ENCODE measurements around the gene MYRIP.

DNA sequence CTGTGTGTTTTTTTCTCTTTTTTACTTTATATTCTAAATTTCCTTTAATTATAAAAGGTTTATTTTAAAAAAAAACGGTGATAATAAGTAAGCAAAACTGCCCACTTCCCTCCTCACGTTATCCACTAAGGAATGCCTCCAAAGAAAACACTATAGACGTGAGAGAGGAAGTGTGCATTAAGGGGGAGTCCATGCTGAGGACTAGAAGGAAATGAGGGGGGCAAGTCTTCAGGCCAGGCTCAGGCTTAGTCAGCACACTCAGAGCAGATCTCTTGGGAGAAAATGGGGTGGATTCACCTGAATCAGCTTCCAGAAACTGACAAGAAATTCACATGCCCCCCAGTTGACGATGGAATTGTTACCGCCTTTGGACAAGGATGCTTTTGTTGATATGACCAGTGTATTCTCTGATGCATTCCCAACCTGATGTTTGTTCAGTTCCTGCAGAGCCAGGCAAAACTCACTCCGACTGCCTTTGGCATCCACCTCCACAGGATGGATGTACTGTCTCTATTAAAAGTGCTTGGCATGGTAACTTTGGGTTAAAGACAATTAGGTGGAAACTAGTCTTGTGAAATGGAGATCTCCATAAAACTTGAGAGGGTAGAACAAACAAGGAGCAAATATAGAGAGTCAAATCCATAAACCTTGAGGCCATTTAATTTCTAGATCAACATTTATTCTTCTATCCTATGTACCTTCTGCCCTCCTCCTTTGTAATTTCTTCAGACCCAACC, 167.8 kb downstream of the MYRIP start:
- TF ChIP-seq POLR2AphosphoS5 (IDR thresholded peaks at IDR 0.05), result peak; percentile 81
- TF ChIP-seq, protein P1, sequence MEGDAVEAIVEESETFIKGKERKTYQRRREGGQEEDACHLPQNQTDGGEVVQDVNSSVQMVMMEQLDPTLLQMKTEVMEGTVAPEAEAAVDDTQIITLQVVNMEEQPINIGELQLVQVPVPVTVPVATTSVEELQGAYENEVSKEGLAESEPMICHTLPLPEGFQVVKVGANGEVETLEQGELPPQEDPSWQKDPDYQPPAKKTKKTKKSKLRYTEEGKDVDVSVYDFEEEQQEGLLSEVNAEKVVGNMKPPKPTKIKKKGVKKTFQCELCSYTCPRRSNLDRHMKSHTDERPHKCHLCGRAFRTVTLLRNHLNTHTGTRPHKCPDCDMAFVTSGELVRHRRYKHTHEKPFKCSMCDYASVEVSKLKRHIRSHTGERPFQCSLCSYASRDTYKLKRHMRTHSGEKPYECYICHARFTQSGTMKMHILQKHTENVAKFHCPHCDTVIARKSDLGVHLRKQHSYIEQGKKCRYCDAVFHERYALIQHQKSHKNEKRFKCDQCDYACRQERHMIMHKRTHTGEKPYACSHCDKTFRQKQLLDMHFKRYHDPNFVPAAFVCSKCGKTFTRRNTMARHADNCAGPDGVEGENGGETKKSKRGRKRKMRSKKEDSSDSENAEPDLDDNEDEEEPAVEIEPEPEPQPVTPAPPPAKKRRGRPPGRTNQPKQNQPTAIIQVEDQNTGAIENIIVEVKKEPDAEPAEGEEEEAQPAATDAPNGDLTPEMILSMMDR (IDR thresholded peaks at IDR 0.05), result no peak
- no peak for TF ChIP-seq POLR2A (IDR thresholded peaks at IDR 0.05)
